HEK293T (cell line): Measurements from ENCODE around the gene TDRKH.
"Not testable (repeated sequence)": the region's sequence is repeated elsewhere in the genome, so short reads cannot be mapped to it uniquely, and the experiment has no call there.

ENCODE experiments used
- CTBP1 ChIP-seq: fragments of 450-650 bp; IDR thresholded peaks from 2 replicates; pipeline ENCODE4 v1.6.1; 2016; ENCODE audit warnings: borderline replicate concordance
- FOXK2 ChIP-seq: fragments of 450-650 bp; IDR thresholded peaks from 2 replicates; pipeline ENCODE4 v1.6.1; 2016; ENCODE audit warnings: mild to moderate bottlenecking
- PKNOX1 ChIP-seq: fragments of 450-650 bp; IDR thresholded peaks from 2 replicates; pipeline ENCODE4 v1.6.1; 2016

- not testable (repeated sequence) for TF ChIP-seq PKNOX1, FOXK2, CTBP1
Observed at GRCh38 chr1:151769270-151769669, 21.0 kb downstream of the TDRKH start.
